HCEC 1CT (cell line): Measurements from ENCODE around the gene IFNAR2.
A peak's percentile ranks its signal among the peaks of the same experiment; 100 is the strongest.
"Not testable (repeated sequence)": the region's sequence is repeated elsewhere in the genome, so short reads cannot be mapped to it uniquely, and the experiment has no call there.

Experiments used
- DNase-seq: peaks from one replicate; pipeline ENCODE4 v3.0.0-alpha.2; 2017

The IFNAR2 gene

DNA sequence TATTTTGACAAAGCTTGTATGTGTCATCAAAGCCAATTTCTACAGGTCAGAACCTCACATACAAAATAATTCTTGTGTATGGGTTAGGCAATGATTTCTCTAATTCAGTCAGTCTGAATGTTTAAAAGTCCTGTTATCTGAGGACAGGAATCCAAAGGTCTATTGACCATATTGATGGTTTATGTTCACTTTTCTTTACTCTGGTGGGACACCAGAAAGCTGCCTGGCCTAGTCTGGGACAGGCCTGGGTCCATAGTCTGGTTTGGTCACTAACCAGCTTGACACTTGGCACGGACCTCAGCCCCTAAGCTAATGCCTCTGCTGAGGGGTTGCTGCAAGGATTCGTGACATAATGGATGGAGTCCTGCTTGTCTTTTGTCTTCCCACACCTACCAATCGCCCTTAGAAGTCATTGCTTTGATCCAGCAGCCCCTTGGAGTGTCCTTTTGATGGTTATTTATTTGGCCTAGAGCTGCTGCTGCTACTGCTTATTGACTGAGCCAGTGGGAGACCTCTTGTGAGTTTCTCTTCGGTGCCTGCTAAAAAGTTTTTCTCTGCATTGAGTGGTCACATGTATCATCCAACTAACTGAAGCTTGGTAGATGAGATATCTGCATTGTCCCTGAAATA is 15.7 kb downstream of the IFNAR2 start:
- no peak for DNase-seq

DNA sequence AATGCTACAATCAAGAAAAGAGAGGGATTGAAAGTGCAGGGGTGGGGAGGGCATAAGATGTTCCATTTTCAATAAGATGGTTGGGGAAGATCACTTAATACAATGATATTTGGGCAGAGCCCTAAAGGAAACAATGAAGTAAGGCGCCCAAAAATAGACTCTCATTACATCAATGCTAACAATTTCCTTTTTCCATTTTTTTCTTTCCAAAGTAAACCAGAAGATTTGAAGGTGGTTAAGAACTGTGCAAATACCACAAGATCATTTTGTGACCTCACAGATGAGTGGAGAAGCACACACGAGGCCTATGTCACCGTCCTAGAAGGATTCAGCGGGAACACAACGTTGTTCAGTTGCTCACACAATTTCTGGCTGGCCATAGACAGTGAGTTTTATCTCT is 16.8 kb downstream of the IFNAR2 start:
- no peak for DNase-seq

DNA sequence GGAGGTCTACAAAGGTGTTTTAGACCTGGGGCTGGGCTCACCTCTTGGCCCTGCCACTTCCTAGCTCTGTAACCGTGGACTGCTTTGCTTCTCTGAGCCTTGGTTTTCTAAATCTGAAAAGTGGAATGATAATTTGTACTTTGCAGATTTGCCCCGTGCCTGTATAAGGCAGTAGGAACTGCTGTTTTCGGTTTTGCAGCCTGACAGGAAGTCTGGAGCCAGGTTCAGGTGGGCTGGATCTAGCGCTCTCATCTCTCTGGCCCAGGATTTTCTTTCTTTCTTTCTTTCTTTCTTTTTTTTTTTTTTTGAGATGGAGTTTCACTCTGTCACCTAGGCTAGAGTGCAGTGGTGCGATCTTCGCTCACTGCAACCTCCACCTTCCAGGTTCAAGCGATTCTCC is 17.2 kb downstream of the IFNAR2 start:
- DNase-seq: no peak

- no peak for DNase-seq
Measured at GRCh38 chr21:33247599-33247998, 17.9 kb downstream of the IFNAR2 start.

DNA sequence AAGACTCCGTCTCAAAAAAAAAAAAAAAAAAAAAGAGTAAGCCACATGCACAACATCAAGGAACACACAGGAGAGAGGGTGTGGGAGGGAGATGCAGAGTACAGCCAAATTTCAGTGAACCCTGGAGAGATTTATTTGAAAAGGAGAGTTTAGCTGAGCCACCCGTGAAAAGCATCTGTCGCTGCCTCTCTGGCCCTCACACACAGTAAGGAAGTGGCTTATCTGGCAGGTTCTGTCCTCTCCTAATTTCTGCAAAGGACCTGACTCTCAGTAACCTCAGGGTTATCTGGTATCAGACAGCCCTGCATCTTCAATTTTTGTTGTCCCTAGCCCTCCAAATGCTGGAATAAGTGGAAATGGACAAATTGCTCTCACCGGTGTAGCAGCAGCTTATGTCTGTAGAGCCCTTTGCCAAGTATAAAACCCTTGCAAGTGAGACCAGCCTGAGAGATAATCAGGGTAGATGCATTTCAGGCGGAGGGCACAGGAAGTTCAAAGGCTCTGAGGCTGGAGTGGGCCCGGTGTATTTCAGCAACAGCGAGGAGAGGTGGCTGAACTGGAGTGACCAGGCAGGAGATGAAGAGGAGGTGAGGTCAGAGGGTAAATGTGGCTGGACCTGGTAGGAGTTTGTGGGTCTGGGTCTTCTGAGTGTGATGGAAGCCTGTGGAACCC is 19.7 kb downstream of the IFNAR2 start:
- DNase-seq: no peak

DNA sequence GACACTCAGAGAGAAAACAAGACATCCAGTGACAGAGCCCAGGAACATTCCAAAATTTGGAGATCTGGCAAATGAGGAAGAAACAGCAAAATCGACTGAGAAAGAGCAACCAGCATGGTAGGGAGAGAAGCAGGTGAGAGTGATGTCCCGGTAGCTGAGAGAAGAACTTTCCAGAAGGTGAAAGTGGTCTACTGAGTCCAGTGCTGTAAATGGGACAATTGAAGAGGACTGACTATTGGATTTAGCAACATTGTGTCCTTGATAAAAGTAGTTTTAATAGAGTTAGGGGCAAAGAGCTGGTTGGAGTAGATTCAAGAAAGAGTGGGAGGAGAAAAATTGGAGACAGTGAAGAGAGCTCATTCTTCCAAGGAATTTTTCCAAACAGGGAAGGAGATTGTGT is 21.4 kb downstream of the IFNAR2 start:
- no peak for DNase-seq

DNA sequence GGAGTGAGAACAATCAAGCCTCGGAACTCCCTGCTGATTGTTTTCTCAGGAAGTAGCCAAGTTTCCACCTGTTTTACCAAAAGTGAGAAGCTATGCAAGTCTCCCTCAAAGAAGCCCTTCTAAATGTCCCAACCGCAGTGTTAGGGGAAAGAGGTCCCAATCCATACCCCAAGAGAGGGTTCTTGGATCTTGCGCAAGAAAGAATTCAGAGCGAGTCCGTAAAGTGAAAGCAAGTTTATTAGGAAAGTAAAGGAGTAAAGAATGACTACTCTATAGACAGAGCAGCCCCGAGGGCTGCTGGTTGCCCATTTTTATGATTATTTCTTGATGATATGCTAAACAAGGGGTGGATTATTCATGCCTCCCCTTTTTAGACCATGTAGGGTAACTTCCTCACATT is 23.6 kb downstream of the IFNAR2 start:
- not testable (repeated sequence) for DNase-seq

DNA sequence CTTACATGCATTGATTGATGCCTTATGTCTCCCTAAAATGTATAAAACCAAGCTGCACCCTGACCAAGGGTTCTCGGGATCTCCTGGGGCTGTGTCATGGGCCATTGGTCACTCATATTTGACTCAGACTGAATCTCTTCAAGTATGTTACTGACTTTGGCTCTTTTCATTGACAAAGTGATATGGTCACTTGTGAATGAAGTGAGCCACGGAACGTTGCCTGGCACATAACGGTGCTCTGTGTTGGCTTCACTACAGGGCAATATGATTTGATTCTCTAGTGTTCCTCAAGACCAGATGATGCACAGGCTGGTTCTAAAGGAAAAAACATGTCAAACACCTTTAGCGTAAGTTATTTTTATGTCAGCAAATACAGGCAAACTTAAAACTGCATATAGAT is 25.0 kb downstream of the IFNAR2 start:
- no peak for DNase-seq

GRCh38 chr21:33255404-33255803 is 25.7 kb downstream of the IFNAR2 start:
- DNase-seq: no peak

GRCh38 chr21:33256019-33256418 is 26.3 kb downstream of the IFNAR2 start:
- DNase-seq: no peak

DNA sequence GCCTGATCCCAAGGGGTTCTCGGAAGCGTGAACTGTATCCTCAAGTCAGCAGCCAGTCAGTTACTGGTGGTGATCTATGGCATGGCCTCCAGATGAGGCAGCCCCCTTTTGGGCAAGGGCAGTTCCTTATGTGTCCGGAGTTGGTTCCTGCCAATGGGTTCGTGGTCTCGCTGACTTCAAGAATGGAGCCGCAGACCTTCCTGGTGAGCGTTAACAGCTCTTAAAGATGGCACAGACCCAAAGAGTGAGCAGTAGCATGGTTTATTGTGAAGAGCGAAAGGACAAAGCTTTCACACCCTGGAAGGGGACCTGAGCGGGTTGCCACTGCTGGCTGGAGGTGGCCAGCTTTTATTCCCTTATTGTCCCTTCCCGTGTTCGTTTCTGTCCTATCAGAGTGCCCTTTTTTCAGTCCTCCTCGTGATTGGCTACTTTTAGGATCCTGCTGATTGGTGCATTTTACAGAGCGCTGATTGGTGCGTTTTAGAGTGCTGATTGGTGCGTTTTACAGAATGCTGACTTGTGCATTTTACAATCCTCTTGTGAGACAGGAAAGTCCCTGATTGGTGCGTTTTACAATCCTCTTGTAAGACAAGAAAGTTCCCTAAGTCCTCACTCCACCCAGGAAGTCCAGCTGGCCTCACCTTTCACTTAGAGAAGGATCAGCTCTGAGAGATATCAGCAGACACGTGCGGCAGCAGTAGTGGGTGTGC is 27.5 kb downstream of the IFNAR2 start:
- DNase-seq: no peak

- DNase-seq: no peak
Measured at GRCh38 chr21:33258475-33258874, 28.7 kb downstream of the IFNAR2 start.

- DNase-seq: peak; percentile 28
Measured at GRCh38 chr21:33259428-33259827, 29.7 kb downstream of the IFNAR2 start.

DNA sequence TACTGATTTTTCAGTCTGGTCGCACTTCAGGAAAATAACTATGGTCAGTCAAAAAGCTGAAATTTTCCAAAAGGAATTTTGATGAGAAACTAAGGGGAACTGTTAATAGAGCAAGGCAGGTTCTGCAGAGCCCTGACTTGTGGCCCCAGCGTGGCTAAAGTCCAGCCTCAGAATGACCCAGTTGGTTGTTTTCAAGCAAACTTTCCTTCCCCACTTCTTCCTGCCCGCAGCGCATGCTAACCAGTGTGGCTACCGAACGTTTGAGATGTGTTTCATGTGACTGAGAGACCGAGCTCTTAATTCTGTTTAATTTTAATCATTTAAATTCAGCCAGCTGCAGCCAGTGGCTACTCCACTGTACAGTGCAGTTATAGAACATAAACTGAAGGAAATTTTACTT is 30.3 kb downstream of the IFNAR2 start:
- DNase-seq: no peak

- no peak for DNase-seq
Measured at GRCh38 chr21:33261635-33262034, 31.9 kb downstream of the IFNAR2 start.

GRCh38 chr21:33262921-33263320 is 33.2 kb downstream of the IFNAR2 start:
- DNase-seq: no peak

GRCh38 chr21:33264561-33264960 is 34.8 kb downstream of the IFNAR2 start:
- no peak for DNase-seq

GRCh38 chr21:33265664-33266049 is 35.9 kb downstream of the IFNAR2 start:
- DNase-seq: no peak

DNA sequence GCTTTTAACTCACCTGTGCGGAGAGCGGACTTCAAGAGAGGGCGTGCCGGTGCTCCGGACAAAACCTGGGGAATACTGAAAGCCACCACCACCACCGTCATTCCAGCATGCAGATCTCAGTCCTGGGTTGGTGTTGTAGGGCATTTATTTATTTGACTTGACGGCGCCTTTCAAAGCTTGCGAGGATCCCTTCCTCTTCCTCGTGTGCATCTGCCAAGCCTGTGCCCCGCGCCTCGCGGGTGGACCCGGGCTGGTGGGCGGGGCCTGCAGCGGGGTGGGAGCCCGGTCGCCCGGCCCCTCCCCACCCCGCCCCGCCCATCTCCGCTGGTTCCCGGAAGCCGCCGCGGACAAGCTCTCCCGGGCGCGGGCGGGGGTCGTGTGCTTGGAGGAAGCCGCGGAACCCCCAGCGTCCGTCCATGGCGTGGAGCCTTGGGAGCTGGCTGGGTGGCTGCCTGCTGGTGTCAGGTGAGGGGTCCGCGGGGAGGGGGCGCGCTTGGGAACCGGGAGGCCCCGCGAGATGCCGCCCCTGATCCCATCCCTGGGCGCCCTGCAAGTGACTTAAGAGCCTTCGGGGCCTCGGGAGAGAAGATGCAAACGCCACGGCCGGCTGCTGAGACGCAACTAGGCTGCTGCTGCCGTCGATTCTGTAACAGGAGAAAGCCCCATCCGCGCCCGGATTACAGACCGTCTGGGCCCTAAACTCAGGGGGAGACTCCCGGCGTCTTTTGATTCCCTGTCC is 36.5 kb downstream of the IFNAR2 start, which contains the start of gene IL10RB:
Gene IL10RB (plus strand): TSS at position 318 of the 739 bp plus-strand sequence. CDS start 99 bp downstream, at position 417.
- DNase-seq: peak; percentile 37

- no peak for DNase-seq
Measured at GRCh38 chr21:33266789-33267135, 37.0 kb downstream of the IFNAR2 start.

GRCh38 chr21:33267250-33267649 is 37.5 kb downstream of the IFNAR2 start:
- no peak for DNase-seq

- DNase-seq: no peak
Measured at GRCh38 chr21:33268393-33268736, 38.6 kb downstream of the IFNAR2 start.

DNA sequence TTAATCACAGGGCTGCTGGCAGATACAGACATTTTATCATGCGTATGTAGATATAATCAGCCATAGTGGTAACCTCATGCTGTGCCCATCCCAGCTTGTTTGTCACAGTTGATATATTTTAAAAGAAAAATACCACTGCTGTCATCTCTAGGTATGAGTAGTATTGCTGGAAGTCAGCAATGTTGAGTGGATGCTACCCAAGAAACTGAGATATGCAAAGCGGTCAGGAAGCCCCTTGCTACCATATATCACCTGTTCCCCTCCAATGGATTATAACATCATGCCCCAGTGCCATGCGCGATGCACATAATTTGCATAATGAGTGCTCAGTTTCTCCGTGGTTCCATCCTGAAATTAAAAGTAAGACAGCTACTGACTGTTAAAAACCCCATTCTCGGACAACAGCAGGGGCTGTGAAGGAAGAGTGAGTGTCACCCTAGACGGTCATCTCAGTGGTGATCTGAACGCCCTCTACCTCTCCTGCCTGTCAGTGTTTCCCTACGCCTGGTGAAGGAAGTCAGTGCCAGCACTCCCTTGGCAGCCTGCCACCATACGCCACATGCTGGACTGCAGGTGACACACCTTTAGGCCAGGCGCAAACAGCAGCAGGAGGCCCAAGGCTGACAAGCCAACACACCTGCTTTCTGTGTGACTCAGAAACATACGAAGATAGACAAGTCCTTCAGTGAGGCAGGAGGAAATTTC is 39.2 kb downstream of the IFNAR2 start:
- DNase-seq: no peak
